HEK293T (cell line): ENCODE results near the gene ADGRA3.

Source experiments
- CTCF ChIA-PET: fragments of 350-600 bp; formaldehyde crosslinking; extraction: SDS; loops from one replicate; lab custom pipeline; 2021; ENCODE audit warnings: antibody characterized with exemption, inconsistent platforms; lab: Yijun Ruan, JAX
- POLR2A ChIA-PET: fragments of 350-600 bp; formaldehyde crosslinking; extraction: SDS; loops from one replicate; lab custom pipeline; 2020; ENCODE audit warnings: antibody characterized with exemption, inconsistent platforms; lab: Yijun Ruan, JAX
- DNase-seq: peaks from one replicate; pipeline ENCODE4 v3.0.0; 2012; ENCODE audit warnings: mixed read lengths; ENCODE audit errors: extremely low spot score
- ARNT ChIP-seq: fragments of 450-650 bp; IDR thresholded peaks from 2 replicates; pipeline ENCODE4 v1.6.1; 2017; ENCODE audit warnings: mild to moderate bottlenecking
- BHLHE40 ChIP-seq: fragments of 450-650 bp; IDR thresholded peaks from 2 replicates; pipeline ENCODE4 v1.6.1; 2016; ENCODE audit warnings: mild to moderate bottlenecking, moderate library complexity, borderline replicate concordance
- CTBP1 ChIP-seq: fragments of 450-650 bp; IDR thresholded peaks from 2 replicates; pipeline ENCODE4 v1.6.1; 2016; ENCODE audit warnings: borderline replicate concordance
- ELF4 ChIP-seq: fragments of 450-650 bp; IDR thresholded peaks from 2 replicates; pipeline ENCODE4 v1.6.1; 2017; ENCODE audit warnings: antibody characterized with exemption
- FOXA1 ChIP-seq: fragments of 450-650 bp; IDR thresholded peaks from 2 replicates; pipeline ENCODE4 v1.6.1; 2016; ENCODE audit warnings: mild to moderate bottlenecking
- FOXK2 ChIP-seq: fragments of 450-650 bp; IDR thresholded peaks from 2 replicates; pipeline ENCODE4 v1.6.1; 2016; ENCODE audit warnings: mild to moderate bottlenecking
- FOXM1 ChIP-seq: fragments of 450-650 bp; IDR thresholded peaks from 2 replicates; pipeline ENCODE4 v1.6.1; 2017; ENCODE audit warnings: mild to moderate bottlenecking, borderline replicate concordance
- HDGF ChIP-seq: fragments of 450-650 bp; IDR thresholded peaks from 2 replicates; pipeline ENCODE4 v1.6.1; 2017; ENCODE audit warnings: antibody characterized with exemption, borderline replicate concordance
- L3MBTL2 ChIP-seq: fragments of 450-650 bp; conservative IDR thresholded peaks from 2 replicates; pipeline ENCODE4 v1.6.1; 2016; ENCODE audit warnings: mild to moderate bottlenecking
- LEF1 ChIP-seq: fragments of 450-650 bp; IDR thresholded peaks from 2 replicates; pipeline ENCODE4 v1.6.1; 2017; ENCODE audit warnings: mild to moderate bottlenecking, borderline replicate concordance
- NFRKB ChIP-seq: fragments of 450-650 bp; IDR thresholded peaks from 2 replicates; pipeline ENCODE4 v1.6.1; 2016; ENCODE audit warnings: mild to moderate bottlenecking, moderate library complexity
- PKNOX1 ChIP-seq: fragments of 450-650 bp; IDR thresholded peaks from 2 replicates; pipeline ENCODE4 v1.6.1; 2016
- SP1 ChIP-seq: fragments of 450-650 bp; IDR thresholded peaks from 2 replicates; pipeline ENCODE4 v1.6.1; 2017
- SUZ12 ChIP-seq: fragments of 450-650 bp; IDR thresholded peaks from 2 replicates; pipeline ENCODE4 v1.6.1; 2016; ENCODE audit warnings: mild to moderate bottlenecking
- TARDBP ChIP-seq: fragments of 450-650 bp; IDR thresholded peaks from 2 replicates; pipeline ENCODE4 v1.6.1; 2016
- ZNF384 ChIP-seq: fragments of 450-650 bp; IDR thresholded peaks from 2 replicates; pipeline ENCODE4 v1.6.1; 2016

The ADGRA3 gene

GRCh38 chr4:22440999-22441398 lies 74.9 kb downstream of the ADGRA3 start:
- no peak for DNase-seq
- ChIA-PET CTCF (interaction anchor here (0.6 kb wide), 1 partner anchor 32 kb away, joined by 4 read pairs; no protein-coding TSS in a partner anchor), POLR2A (no interaction called here)
- no peak for TF ChIP-seq HDGF
- no peak for TF ChIP-seq L3MBTL2
- TF ChIP-seq TARDBP = no peak
- no peak for TF ChIP-seq BHLHE40
- no peak for TF ChIP-seq CTBP1
- TF ChIP-seq SP1 = no peak
- TF ChIP-seq LEF1 = no peak
- no peak for TF ChIP-seq ZNF384
- no peak for TF ChIP-seq SUZ12
- TF ChIP-seq ARNT = no peak
- no peak for TF ChIP-seq PKNOX1
- no peak for TF ChIP-seq FOXK2
- no peak for TF ChIP-seq FOXA1
- no peak for TF ChIP-seq NFRKB
- TF ChIP-seq FOXM1 = no peak
- no peak for TF ChIP-seq ELF4

- POLR2A ChIA-PET = no interaction called here
- DNase-seq = no peak
- CTCF ChIA-PET = no interaction called here
- no peak for TF ChIP-seq SP1
- no peak for TF ChIP-seq FOXM1
- no peak for TF ChIP-seq L3MBTL2
- no peak for TF ChIP-seq ARNT
- no peak for TF ChIP-seq LEF1
- no peak for TF ChIP-seq CTBP1
- TF ChIP-seq ZNF384 = no peak
- TF ChIP-seq NFRKB = no peak
- TF ChIP-seq ELF4 = no peak
- no peak for TF ChIP-seq FOXK2
Observed at GRCh38 chr4:22439947-22440346, 75.9 kb downstream of the ADGRA3 start.

GRCh38 chr4:22435652-22436051 lies 80.2 kb downstream of the ADGRA3 start:
- CTCF ChIA-PET = interaction anchor here (0.7 to 1.4 kb wide), 2 partner anchors 21 to 227 kb away, joined by 3 read pairs; no protein-coding TSS in a partner anchor
- POLR2A ChIA-PET = no interaction called here
- DNase-seq = peak; percentile 7
- TF ChIP-seq LEF1 (no peak), HDGF (no peak), ARNT (peak; percentile 28; the same call in 1 of the 2 replicates), NFRKB (no peak), SUZ12 (no peak), FOXA1 (no peak), CTBP1 (peak; percentile 53; the same call in 1 of the 2 replicates), PKNOX1 (peak; percentile 38; the same call in 1 of the 2 replicates), FOXM1 (no peak), ELF4 (no peak), ZNF384 (no peak)

GRCh38 chr4:22434895-22435294 lies 81.0 kb downstream of the ADGRA3 start:
- CTCF ChIA-PET = interaction anchor here (0.7 to 1.4 kb wide), 4 partner anchors 11 to 228 kb away, joined by 3 read pairs; no protein-coding TSS in a partner anchor
- POLR2A ChIA-PET = no interaction called here
- DNase-seq = peak; percentile 32
- TF ChIP-seq L3MBTL2 (no peak), FOXA1 (no peak), BHLHE40 (no peak), LEF1 (no peak), HDGF (no peak), FOXK2 (no peak), ZNF384 (no peak), SUZ12 (no peak), CTBP1 (no peak), FOXM1 (no peak), PKNOX1 (no peak), SP1 (no peak), ELF4 (no peak), ARNT (no peak), TARDBP (no peak), NFRKB (no peak)

- CTCF ChIA-PET = no interaction called here
- no peak for DNase-seq
- TF ChIP-seq SP1 = no peak
- TF ChIP-seq FOXM1 = no peak
- no peak for TF ChIP-seq LEF1
- TF ChIP-seq BHLHE40 = no peak
- no peak for TF ChIP-seq ELF4
- no peak for TF ChIP-seq ZNF384
- no peak for TF ChIP-seq CTBP1
- no peak for TF ChIP-seq NFRKB
- POLR2A ChIA-PET = no interaction called here
Observed at GRCh38 chr4:22430626-22431025, 85.2 kb downstream of the ADGRA3 start.

GRCh38 chr4:22428441-22428840 lies 87.4 kb downstream of the ADGRA3 start:
- POLR2A ChIA-PET = no interaction called here
- no peak for DNase-seq
- CTCF ChIA-PET = interaction anchor here (0.7 kb wide), 1 partner anchor 1157 kb away, joined by 3 read pairs; no protein-coding TSS in a partner anchor
- TF ChIP-seq CTBP1 (no peak), FOXK2 (no peak), PKNOX1 (no peak), LEF1 (no peak), ELF4 (no peak), HDGF (no peak)
